CD4-positive, CD25-positive, alpha-beta regulatory T cell (primary cell): Measurements from ENCODE around the gene APBA2. TPM values are rescaled to one million over a fixed set of nuclear protein-coding genes. Genes with fewer than 3 reads are reported as not detected.
A peak's percentile ranks its signal among the peaks of the same experiment; 100 is the strongest.
"Not testable (repeated sequence)": the region's sequence is repeated elsewhere in the genome, so short reads cannot be mapped to it uniquely, and the experiment has no call there.

Source experiments
- ATAC-seq, 2 donors: fragments of 150-1000 bp; cut with Tn5 transposase; one replicate each; pipeline ENCODE4 v1.10.0; 2021; ENCODE audit warnings: low read depth in 2 of 2, moderate number of reproducible peaks in 2 of 2, moderate library complexity in 1 of 2
- DNase-seq, 3 donors: peaks; one replicate each; pipeline versions ENCODE4 v3.0.0 to v3.0.0-alpha.2; 2012 to 2022; ENCODE audit warnings: mixed read lengths in 1 of 3
- H3K27ac ChIP-seq: one replicate; pipeline ENCODE4 v1.7.0; 2013; ENCODE audit warnings: mild to moderate bottlenecking, low read length; ENCODE audit not compliant: insufficient read depth, poor library complexity, severe bottlenecking
- H3K27me3 ChIP-seq: one replicate; pipeline ENCODE4 v1.7.0; 2013; ENCODE audit warnings: low read length; ENCODE audit not compliant: control insufficient read depth, insufficient read depth
- H3K36me3 ChIP-seq: one replicate; pipeline ENCODE4 v1.7.0; 2013; ENCODE audit warnings: mild to moderate bottlenecking, low read length, moderate library complexity; ENCODE audit not compliant: control insufficient read depth, insufficient read depth
- H3K4me1 ChIP-seq: 2 replicates; pipeline ENCODE4 v1.7.0; 2013; ENCODE audit warnings: mild to moderate bottlenecking, low read length; ENCODE audit not compliant: insufficient read depth, control insufficient read depth, poor library complexity, severe bottlenecking
- H3K4me3 ChIP-seq: one replicate; pipeline ENCODE4 v1.7.0; 2013; ENCODE audit warnings: low read depth, mild to moderate bottlenecking, low read length, moderate library complexity
- H3K9me3 ChIP-seq, 2 experiments: 1 replicate in 1 of 2; 2 replicates in 1 of 2; pipeline ENCODE4 v1.7.0; 2013; ENCODE audit warnings: low read length in 2 of 2, mild to moderate bottlenecking in 1 of 2, moderate library complexity in 1 of 2; ENCODE audit not compliant: control insufficient read depth in 2 of 2
- H3K27ac Mint-ChIP-seq, 3 donors: one replicate each; pipeline ENCODE4 v1.8.0; 2020 to 2022; ENCODE audit warnings: mild to moderate bottlenecking in 3 of 3, mixed read lengths in 3 of 3, moderate library complexity in 2 of 3
- H3K27me3 Mint-ChIP-seq: one replicate; pipeline ENCODE4 v1.8.0; 2022; ENCODE audit warnings: mild to moderate bottlenecking, mixed read lengths
- H3K36me3 Mint-ChIP-seq: one replicate; pipeline ENCODE4 v1.8.0; 2020; ENCODE audit warnings: mixed read lengths
- H3K4me1 Mint-ChIP-seq, 4 donors: one replicate each; pipeline ENCODE4 v1.8.0; 2020 to 2022; ENCODE audit warnings: mixed read lengths in 4 of 4, mild to moderate bottlenecking in 1 of 4
- H3K4me3 Mint-ChIP-seq, 4 donors: one replicate each; pipeline ENCODE4 v1.8.0; 2020 to 2022; ENCODE audit warnings: mild to moderate bottlenecking in 4 of 4, mixed read lengths in 4 of 4, moderate library complexity in 3 of 4
- H3K9me3 Mint-ChIP-seq, 7 donors: one replicate each; pipeline ENCODE4 v1.8.0; 2020 to 2022; ENCODE audit warnings: mixed read lengths in 7 of 7, mild to moderate bottlenecking in 3 of 7, moderate library complexity in 2 of 7
- polyA plus RNA-seq, 4 donors: library from polyadenylated mRNA; unstranded; fragments of 300-500 nt; fragmentation: Illumina TruSeq; gene quantifications; one replicate each; pipeline ENCODE4 v1.2.3, GENCODE V29; 2021
- total RNA-seq: library from RNA; stranded (reverse); gene quantifications from one replicate; pipeline ENCODE4 v1.2.3, GENCODE V29; 2022

The APBA2 gene
- total and polyA plus RNA-seq, 5 donors from 2014 or later: 8.6 to 24.2 (median 13.9) TPM

DNA sequence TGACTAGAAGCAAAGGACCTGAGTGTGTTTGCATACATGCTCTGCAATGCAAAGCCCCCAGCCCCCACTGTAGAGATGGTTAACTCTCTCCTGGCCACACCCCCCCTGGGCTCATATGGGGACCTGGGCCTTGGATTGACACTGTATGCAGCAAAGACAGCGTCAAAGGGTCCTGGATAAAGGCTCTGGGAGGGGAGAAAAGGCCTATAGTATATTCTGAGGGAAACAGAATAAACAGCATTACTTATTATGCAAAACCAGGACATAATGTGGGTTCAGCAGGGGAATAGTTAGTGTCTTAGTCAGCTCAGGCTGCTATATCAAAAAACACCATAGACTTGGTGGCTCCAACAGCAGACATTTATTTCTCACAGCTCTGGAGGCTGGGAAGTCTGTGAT lies 158.7 kb downstream of the APBA2 start:
- Histone ChIP-seq H3K9me3 (no peaks in the 10 kb centered on the region), H3K27ac (no peak overlapping the region), H3K27me3 (no peaks in the 10 kb centered on the region), H3K4me3 (no peak overlapping the region), H3K36me3 (no peaks in the 10 kb centered on the region), H3K4me1 (no peaks in the 10 kb centered on the region)
- H3K27ac Mint-ChIP-seq: no peak overlapping the region
- peaks cover 0 to 1% (median 0%) of the 10 kb centered on the region in 7 donors for H3K9me3 Mint-ChIP-seq
- H3K4me3 Mint-ChIP-seq: no peak overlapping the region
- DNase-seq (no peak), ATAC-seq (no peak)
- H3K36me3 Mint-ChIP-seq: peaks cover 5% of the 10 kb centered on the region
- peaks cover 0 to 36% (median 9%) of the 10 kb centered on the region in 4 donors for H3K4me1 Mint-ChIP-seq
- H3K27me3 Mint-ChIP-seq: peaks cover 7% of the 10 kb centered on the region

DNA sequence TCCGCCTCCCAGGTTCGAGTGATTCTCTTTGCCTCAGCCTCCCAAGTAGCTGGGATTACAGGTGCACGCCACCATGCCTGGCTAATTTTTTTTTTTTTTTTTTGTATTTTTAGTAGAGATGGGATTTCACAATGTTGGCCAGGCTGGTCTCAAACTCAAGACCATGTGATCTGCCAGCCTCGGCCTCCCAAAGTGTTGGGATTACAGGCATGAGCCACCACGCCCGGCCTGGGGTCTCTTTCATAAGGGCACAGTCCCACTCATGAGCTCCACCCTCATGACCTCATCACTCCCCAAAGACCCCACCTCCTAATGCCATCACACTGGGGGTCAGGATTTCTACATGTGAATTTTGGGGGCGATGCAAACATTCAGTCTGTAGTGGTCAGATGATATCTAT lies 159.4 kb downstream of the APBA2 start:
- not testable (repeated sequence) for H3K4me1 ChIP-seq, H3K27ac ChIP-seq, H3K27me3 ChIP-seq, H3K4me3 Mint-ChIP-seq, H3K9me3 Mint-ChIP-seq, H3K36me3 ChIP-seq, DNase-seq, H3K27ac Mint-ChIP-seq, H3K36me3 Mint-ChIP-seq, H3K9me3 ChIP-seq, ATAC-seq, H3K4me3 ChIP-seq, H3K27me3 Mint-ChIP-seq
- H3K4me1 Mint-ChIP-seq: peaks cover 0 to 30% (median 11%) of the 10 kb centered on the region in 4 donors

DNA sequence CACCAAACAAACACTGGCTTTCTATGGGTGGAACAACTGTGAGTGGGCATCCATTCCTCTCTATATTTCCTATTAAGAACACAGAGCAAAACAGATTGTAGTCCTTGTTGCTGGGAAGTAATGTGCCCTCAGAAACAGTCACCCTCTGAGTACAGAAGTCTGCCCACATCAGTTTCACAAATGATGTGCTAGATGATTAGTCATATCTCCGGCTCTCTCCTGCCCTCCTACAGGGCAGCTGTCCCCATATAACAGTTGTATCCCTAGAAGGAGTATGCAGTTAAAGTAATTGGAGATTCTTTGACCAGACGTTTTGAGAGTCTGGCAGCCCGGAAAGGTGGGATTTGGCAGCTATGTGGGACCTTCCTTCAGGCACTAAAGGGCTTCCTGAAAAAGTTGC lies 159.9 kb downstream of the APBA2 start:
- H3K9me3 Mint-ChIP-seq: peaks cover 0 to 1% (median 0%) of the 10 kb centered on the region in 7 donors
- Histone ChIP-seq H3K27me3 (no peaks in the 10 kb centered on the region), H3K27ac (no peak overlapping the region), H3K36me3 (no peaks in the 10 kb centered on the region), H3K4me3 (no peak overlapping the region), H3K4me1 (no peaks in the 10 kb centered on the region), H3K9me3 (no peaks in the 10 kb centered on the region)
- H3K4me1 Mint-ChIP-seq: peaks cover 0 to 28% (median 11%) of the 10 kb centered on the region in 4 donors
- H3K4me3 Mint-ChIP-seq: no peak overlapping the region
- peak in 1 of 3 donors; percentile 10 for DNase-seq
- H3K27me3 Mint-ChIP-seq: peaks cover 4% of the 10 kb centered on the region
- H3K27ac Mint-ChIP-seq: no peak overlapping the region
- H3K36me3 Mint-ChIP-seq: peaks cover 9% of the 10 kb centered on the region
- ATAC-seq: no peak

DNA sequence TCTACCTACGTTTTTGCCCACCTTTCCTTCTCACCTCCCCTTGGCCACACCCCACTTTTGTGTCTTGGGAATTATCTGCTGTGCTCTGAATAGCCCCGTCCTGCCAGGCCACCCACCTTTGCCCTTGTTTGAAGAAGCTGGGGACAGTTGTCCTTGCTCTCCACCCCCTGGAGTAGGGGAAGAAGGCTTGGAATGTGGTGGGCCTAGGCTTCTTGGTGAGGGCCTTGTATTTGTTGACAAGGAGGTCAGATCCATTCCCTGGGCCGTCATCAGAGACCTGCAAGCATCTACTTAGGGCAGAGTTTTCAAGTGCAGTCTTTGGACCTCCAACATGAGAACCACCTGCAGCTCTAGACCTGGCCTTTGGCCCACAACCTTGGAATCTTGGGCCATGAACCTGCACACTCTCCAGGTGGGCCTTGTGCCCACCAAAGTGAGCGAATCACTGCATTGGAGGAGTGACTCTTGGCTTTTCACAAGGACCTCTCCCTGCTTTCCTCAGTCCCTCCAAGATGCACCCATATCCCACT lies 160.6 kb downstream of the APBA2 start:
- Histone ChIP-seq H3K27me3 (no peaks in the 10 kb centered on the region), H3K36me3 (no peaks in the 10 kb centered on the region), H3K27ac (no peak overlapping the region), H3K4me3 (no peak overlapping the region), H3K4me1 (no peaks in the 10 kb centered on the region), H3K9me3 (no peaks in the 10 kb centered on the region)
- Mint-ChIP-seq H3K4me3 (no peak overlapping the region), H3K36me3 (peaks cover 10% of the 10 kb centered on the region), H3K4me1 (peaks cover 0 to 25% (median 9%) of the 10 kb centered on the region in 4 donors), H3K27me3 (peaks cover 4% of the 10 kb centered on the region), H3K27ac (no peak overlapping the region), H3K9me3 (peaks cover 0 to 1% (median 0%) of the 10 kb centered on the region in 7 donors)
- no peak for DNase-seq
- no peak for ATAC-seq

DNA sequence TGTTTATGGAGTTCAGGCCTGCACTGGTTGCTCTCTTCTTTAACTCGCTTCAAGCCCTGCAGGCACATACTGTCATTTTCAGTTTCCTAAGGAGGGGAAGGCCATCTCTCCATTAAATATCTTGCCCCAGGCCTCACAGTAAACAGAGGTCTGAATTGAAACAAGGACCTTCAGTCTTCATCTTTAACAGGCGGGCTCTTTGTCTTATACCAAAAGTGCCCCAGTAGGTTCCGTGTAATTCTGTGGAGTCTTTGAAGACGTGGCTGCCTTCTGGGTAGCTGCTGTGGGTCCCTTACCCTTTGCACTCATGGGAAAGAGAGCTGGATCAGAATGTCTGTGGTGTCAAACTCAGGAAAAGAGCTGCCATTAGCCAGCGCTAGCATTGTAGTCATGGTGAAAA lies 161.2 kb downstream of the APBA2 start:
- Mint-ChIP-seq H3K4me1 (peaks cover 0 to 25% (median 8%) of the 10 kb centered on the region in 4 donors), H3K27ac (no peak overlapping the region), H3K36me3 (peaks cover 10% of the 10 kb centered on the region), H3K9me3 (peaks cover 0 to 1% (median 0%) of the 10 kb centered on the region in 7 donors), H3K27me3 (peaks cover 4% of the 10 kb centered on the region), H3K4me3 (no peak overlapping the region)
- H3K4me1 ChIP-seq: no peaks in the 10 kb centered on the region
- H3K27me3 ChIP-seq: no peaks in the 10 kb centered on the region
- no peak overlapping the region for H3K27ac ChIP-seq
- H3K36me3 ChIP-seq: no peaks in the 10 kb centered on the region
- no peak overlapping the region for H3K4me3 ChIP-seq
- ATAC-seq: no peak
- no peaks in the 10 kb centered on the region for H3K9me3 ChIP-seq
- no peak for DNase-seq

DNA sequence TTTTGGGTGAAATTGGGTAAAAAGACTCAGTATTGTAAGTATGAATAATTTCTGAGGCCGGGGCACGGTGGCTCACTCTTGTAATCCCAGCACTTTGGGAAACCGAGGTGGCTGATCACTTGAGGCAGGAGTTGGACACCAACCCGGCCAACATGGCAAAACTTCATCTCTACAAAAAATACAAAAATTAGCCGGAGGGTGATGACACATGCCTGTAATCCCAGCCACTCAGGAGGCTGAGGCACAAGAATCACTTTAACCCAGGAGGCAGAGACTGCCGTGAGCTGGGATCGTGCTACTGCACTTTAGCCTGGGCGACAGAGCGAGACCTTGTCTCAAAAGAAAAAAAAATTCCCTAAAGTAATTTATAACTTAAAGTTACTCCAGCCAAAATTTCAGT lies 162.2 kb downstream of the APBA2 start:
- Histone ChIP-seq H3K27me3 (no peaks in the 10 kb centered on the region), H3K4me3 (no peak overlapping the region), H3K9me3 (no peaks in the 10 kb centered on the region), H3K36me3 (no peaks in the 10 kb centered on the region), H3K27ac (no peak overlapping the region), H3K4me1 (no peaks in the 10 kb centered on the region)
- DNase-seq (no peak), ATAC-seq (no peak)
- Mint-ChIP-seq H3K27ac (no peak overlapping the region), H3K4me1 (peaks cover 0 to 18% (median 7%) of the 10 kb centered on the region in 4 donors), H3K27me3 (peaks cover 4% of the 10 kb centered on the region), H3K36me3 (peaks cover 14% of the 10 kb centered on the region), H3K9me3 (peaks cover 0 to 1% (median 0%) of the 10 kb centered on the region in 7 donors), H3K4me3 (no peak overlapping the region)

DNA sequence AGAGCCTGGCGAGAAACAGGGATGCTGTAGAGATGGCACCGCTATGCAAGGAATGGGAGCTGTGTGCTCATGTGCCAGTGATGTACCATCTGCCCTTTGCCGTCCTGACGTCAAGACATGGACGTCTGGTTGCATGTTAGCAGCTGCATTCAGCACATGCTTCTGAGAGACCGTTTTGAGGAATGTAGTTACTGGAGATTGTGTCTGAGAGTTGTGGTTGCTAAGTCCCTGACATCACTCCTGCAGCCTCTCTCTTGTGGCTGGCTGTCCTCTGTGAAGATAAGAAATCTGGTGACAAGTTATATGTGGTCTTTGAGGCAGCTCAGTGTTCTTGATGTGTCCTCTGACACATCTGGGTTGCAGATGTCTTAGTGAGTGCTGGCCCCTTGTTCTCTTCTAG lies 165.1 kb downstream of the APBA2 start:
- peaks cover 4% of the 10 kb centered on the region for H3K27me3 Mint-ChIP-seq
- H3K36me3 Mint-ChIP-seq: peaks cover 20% of the 10 kb centered on the region
- no peak overlapping the region for H3K27ac Mint-ChIP-seq
- peaks cover 0 to 1% (median 0%) of the 10 kb centered on the region in 7 donors for H3K9me3 Mint-ChIP-seq
- Histone ChIP-seq H3K27ac (no peak overlapping the region), H3K36me3 (no peaks in the 10 kb centered on the region), H3K27me3 (no peaks in the 10 kb centered on the region), H3K4me1 (no peaks in the 10 kb centered on the region), H3K9me3 (no peaks in the 10 kb centered on the region), H3K4me3 (no peak overlapping the region)
- H3K4me1 Mint-ChIP-seq: peaks cover 0 to 18% (median 7%) of the 10 kb centered on the region in 4 donors
- no peak overlapping the region for H3K4me3 Mint-ChIP-seq
- ATAC-seq (no peak), DNase-seq (no peak)

DNA sequence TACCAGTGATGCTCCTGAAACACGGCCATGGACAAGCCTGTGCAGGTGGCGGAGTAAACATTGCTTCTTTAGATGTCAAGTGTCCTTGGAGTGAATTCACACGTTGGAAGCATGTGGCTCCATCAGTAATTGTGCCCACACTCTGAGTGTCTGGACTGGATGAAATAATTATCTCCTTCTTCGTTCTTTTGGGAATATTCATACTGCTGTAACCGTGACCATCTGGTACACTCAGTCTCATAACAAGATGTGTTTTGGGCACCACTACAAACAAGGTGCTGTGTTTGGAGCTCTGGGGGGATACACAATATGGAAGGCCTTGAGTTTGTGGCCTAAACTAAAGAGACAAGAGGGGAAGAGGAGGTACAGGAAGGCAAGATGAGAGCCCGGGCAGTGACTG lies 165.6 kb downstream of the APBA2 start:
- Mint-ChIP-seq H3K27ac (peak overlapping the region in 1 of 3 donors; percentile 39), H3K9me3 (peaks cover 0 to 1% (median 0%) of the 10 kb centered on the region in 7 donors), H3K36me3 (peaks cover 24% of the 10 kb centered on the region), H3K27me3 (peaks cover 4% of the 10 kb centered on the region), H3K4me3 (no peak overlapping the region), H3K4me1 (peaks cover 0 to 16% (median 6%) of the 10 kb centered on the region in 4 donors)
- Histone ChIP-seq H3K4me1 (no peaks in the 10 kb centered on the region), H3K27me3 (no peaks in the 10 kb centered on the region), H3K36me3 (no peaks in the 10 kb centered on the region), H3K9me3 (no peaks in the 10 kb centered on the region), H3K4me3 (no peak overlapping the region), H3K27ac (no peak overlapping the region)
- ATAC-seq (no peak), DNase-seq (no peak)
